AG09319 (cell line): ENCODE data around the gene NNMT.

Experiments
- DNase-seq: peaks from one replicate; pipeline ENCODE4 v3.0.0-alpha.2; 2010; ENCODE audit warnings: low read depth; ENCODE audit errors: extremely low read depth
- TF ChIP-seq, protein P1 (sequence below): IDR thresholded peaks from 2 replicates; pipeline ENCODE4 v1.5.1; 2011; ENCODE audit warnings: low read depth, mild to moderate bottlenecking, inconsistent platforms, low read length, moderate library complexity

Gene NNMT

DNA sequence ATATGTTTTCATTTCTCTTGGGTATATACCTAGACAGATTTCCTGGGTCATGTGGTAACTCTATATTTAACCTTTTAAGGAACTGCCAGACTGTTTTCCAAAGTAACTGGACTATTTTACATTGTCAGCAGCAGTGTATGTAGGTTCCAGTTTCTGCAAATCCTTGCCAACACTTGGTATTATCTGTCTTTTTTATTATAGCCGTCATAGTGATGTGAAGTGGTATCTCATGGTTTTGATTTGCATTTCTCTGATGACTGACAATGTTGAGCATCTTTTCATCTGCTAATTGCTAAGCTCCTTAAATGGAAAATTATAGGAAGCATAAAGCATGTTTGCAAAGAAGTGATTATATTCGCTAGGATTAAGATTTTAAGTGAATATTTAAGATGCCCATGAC lies 13.9 kb downstream of the NNMT start:
- no peak for DNase-seq
- TF ChIP-seq, protein P1, sequence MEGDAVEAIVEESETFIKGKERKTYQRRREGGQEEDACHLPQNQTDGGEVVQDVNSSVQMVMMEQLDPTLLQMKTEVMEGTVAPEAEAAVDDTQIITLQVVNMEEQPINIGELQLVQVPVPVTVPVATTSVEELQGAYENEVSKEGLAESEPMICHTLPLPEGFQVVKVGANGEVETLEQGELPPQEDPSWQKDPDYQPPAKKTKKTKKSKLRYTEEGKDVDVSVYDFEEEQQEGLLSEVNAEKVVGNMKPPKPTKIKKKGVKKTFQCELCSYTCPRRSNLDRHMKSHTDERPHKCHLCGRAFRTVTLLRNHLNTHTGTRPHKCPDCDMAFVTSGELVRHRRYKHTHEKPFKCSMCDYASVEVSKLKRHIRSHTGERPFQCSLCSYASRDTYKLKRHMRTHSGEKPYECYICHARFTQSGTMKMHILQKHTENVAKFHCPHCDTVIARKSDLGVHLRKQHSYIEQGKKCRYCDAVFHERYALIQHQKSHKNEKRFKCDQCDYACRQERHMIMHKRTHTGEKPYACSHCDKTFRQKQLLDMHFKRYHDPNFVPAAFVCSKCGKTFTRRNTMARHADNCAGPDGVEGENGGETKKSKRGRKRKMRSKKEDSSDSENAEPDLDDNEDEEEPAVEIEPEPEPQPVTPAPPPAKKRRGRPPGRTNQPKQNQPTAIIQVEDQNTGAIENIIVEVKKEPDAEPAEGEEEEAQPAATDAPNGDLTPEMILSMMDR = no peak

DNA sequence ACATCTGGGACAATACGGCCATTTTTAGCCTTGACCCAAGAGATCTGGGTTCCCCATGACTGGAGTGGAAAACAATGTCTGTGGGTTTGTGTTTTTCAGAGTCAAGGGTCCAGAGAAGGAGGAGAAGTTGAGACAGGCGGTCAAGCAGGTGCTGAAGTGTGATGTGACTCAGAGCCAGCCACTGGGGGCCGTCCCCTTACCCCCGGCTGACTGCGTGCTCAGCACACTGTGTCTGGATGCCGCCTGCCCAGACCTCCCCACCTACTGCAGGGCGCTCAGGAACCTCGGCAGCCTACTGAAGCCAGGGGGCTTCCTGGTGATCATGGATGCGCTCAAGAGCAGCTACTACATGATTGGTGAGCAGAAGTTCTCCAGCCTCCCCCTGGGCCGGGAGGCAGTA lies 15.7 kb downstream of the NNMT start:
- TF ChIP-seq, protein P1 = no peak
- DNase-seq = no peak

DNA sequence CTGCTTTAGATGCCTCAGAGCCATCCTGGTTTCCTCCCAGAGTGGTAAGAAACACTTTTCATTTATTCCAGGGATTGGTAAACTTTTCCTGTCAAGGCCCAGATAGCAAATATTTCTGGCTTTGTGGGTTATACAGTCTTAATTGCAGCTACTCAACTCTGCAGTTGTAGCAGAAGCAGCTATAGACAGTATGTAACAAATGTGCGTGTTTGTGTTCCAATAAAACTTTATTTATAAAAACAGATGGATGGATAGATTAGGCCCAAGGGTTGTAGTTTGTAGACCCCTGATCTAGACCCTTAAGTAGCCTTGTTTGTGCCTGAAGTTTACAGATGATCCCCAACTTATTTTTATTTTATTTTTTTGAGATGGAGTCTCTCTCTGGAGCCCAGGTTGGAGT lies 17.9 kb downstream of the NNMT start:
- TF ChIP-seq, protein P1 = no peak
- no peak for DNase-seq

DNA sequence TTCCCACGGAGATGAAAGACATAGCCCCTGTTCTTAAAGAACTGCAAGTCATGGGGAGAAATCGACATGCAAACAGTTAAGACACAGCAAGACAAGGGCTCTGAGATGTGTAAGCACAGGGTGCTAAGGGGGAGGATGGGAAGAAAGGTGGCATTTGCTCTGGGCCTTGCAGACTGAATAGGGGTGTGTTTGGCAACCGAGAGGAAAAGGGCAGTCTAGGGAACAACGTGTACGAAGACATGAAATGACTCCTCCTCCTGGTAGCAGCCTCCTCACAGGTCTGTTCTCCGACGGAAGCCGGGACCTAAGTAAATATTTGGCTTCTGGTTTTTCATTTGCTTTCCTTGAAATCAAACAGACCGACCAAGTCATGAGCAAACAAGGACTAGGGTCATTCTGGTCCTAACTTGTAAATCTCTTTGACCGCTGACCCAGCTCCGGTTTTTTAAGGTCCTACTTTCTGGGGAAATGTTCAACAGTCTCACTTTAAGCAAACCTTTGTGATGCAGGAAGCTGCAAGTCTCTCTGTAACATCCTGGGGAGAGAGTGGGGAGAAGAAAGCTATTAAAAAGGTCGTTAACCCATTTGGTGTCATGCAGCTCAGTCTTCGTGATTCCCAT lies 19.7 kb downstream of the NNMT start:
- TF ChIP-seq, protein P1 = no peak
- no peak for DNase-seq

DNA sequence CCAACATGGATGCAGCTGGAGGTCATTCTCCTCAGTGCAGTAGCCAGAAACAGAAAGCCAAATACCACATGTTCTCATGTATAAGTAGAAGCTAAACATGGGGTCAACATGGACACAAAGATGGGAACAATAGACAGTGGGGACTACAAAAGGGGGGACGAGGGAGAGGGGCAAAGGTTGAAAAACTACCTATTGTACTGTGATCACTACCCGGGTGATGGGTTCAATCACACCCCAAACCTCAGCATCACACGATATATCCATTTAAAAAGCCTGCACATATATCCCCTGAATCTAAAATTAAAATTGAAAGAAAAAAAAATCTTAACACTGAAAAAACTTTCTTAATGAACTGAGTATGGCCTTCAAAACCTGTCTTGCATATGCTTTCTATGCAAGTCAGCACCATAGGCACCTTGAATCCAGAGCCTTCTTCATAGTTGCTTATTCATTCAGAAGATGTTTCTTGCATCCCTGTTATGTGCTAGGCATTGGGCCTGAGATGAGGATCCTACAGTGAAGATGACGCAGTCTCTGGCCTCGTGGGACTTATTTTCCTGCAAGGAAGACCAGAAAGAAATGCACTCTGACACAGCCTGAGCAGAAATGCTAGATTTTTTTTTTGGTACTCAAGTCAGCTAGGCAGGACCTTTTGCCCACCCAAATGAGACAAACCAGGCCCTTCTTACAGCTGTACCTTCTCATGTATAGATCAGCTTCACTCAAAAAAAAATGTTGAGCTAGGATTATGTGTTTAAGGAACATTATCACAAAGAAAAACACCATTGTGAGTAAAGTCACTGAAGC lies 21.0 kb downstream of the NNMT start:
- TF ChIP-seq, protein P1 = no peak
- no peak for DNase-seq

DNA sequence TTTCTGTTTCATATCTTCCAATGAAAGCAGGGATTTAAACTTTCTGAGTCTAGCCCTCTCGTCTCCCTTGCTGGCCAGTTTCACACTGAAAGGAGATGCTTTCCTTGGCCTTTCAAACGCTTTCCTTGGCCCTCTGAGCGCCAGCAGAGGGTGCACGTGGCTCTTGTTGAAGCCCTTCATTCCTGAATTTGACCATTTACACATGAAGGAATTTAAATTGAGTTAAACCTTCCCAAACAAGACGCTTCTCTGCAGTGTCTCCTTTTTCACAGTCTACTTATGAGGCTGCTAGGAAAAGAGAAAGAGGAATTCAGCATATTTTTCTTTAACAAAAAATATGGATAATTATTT lies 21.6 kb downstream of the NNMT start:
- peak; percentile 19 for DNase-seq
- TF ChIP-seq, protein P1 = peak; percentile 54

DNA sequence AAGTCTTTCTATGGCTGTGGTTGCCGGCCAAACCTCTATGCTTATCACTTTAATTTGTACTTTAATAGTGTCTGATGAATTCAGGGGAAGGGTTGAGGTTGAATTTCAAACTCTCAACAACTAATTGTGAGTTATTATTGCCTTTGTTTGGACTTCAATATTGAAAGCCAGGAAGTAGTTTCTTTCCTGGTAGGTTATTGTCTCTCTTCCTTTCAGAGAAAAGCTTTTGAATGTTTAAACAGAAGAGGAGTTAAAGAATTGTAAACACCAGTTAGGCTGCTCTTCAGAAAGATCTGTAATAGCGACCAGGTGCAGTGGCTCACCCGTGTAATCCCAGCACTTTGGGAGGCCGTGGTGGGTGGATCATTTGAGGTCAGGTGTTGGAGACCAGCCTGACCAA lies 22.2 kb downstream of the NNMT start:
- TF ChIP-seq, protein P1 = no peak
- DNase-seq = no peak
